ENCODE measurements around the gene CELF6.

GRCh38 chr15:72252663-72253299 lies 67.2 kb downstream of the CELF6 start:
- TF ChIP-seq CTCF (conservative IDR thresholded peaks at IDR 0.05 in 1 of 2, IDR thresholded peaks at IDR 0.05 in 1 of 2; ENCODE audit: low read depth in 1 of 2, low read length in 2 of 2): no peak
- TF ChIP-seq EZH2 (IDR thresholded peaks at IDR 0.05; ENCODE audit: low read length, missing control alignments): no peak
